Bronchial epithelial cell (primary cell): Measurements from ENCODE around the gene SEPTIN5. TPM values are rescaled to one million over a fixed set of nuclear protein-coding genes. Genes with fewer than 3 reads are reported as not detected.

Source experiments
- DNase-seq: peaks from one replicate; pipeline ENCODE4 v3.0.0-alpha.2; 2010; ENCODE audit warnings: low read depth
- FAIRE-seq: peaks from 2 replicates; lab custom pipeline; 2011; peaks lifted over from hg19 to GRCh38; lab: Jason Lieb, UNC
- H3K27me3 ChIP-seq: 2 replicates; pipeline ENCODE4 v1.5.1; 2011; ENCODE audit warnings: low read length; ENCODE audit not compliant: control insufficient read depth, insufficient read depth
- H3K36me3 ChIP-seq: 2 replicates; pipeline ENCODE4 v1.5.1; 2011; ENCODE audit warnings: low read length; ENCODE audit not compliant: control insufficient read depth, insufficient read depth
- H3K4me3 ChIP-seq: 2 replicates; pipeline ENCODE4 v1.5.1; 2011; ENCODE audit warnings: mild to moderate bottlenecking, low read depth, low read length, control low read depth
- CTCF ChIP-seq: IDR thresholded peaks from 2 replicates; pipeline ENCODE4 v1.5.1; 2011; ENCODE audit warnings: mild to moderate bottlenecking, moderate library complexity, low read length, control low read depth, inconsistent platforms; ENCODE audit not compliant: insufficient read depth, severe bottlenecking
- total RNA-seq: library from RNA; depleted of rRNA; stranded (reverse); fragments of >200 nt; gene quantifications from 2 replicates; pipeline ENCODE4 v1.2.1, GENCODE V29; 2014

Gene SEPTIN5
- total RNA-seq, 1 donor from 2014 or later, result 5.8 TPM

DNA sequence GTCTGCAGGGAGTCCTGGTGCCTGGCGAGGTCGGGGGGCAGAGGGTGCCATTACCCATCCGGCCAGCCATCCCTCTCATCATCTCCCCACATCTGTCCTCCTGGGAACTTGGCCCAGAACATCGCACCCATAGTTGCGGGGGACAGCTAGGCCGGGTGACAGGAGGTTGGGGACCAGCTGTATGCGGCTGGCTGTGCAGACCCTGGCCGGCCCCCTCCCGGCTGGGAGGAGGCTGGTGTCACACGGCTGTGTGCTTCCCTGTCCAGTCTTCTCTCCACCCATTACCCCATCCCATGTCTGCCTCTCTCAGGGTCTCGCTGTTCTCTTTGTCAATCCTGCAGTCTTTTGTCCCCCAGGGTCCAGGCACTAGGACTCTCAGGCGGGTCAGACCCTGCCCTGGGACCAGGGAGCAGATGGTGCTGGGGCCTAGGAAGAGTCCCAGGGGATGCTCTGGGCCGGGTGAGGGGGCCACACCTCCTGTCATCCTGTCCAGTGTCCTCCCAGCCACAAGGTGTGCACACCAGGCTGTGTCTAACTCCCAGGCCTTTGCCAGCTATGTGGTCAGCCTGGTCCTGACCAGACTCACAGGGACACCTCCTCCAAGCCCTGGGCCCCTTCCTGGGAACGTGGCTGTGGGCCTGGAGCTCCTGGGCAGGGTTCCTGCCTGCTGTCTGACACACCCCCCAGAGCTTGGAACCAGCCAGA lies 39.8 kb downstream of the SEPTIN5 start:
- no peak for DNase-seq
- no peak overlapping the region for H3K4me3 ChIP-seq
- peaks cover 2% of the 10 kb centered on the region for H3K27me3 ChIP-seq
- no peak for FAIRE-seq
- no peak for TF ChIP-seq CTCF
- H3K36me3 ChIP-seq, result no peaks in the 10 kb centered on the region

DNA sequence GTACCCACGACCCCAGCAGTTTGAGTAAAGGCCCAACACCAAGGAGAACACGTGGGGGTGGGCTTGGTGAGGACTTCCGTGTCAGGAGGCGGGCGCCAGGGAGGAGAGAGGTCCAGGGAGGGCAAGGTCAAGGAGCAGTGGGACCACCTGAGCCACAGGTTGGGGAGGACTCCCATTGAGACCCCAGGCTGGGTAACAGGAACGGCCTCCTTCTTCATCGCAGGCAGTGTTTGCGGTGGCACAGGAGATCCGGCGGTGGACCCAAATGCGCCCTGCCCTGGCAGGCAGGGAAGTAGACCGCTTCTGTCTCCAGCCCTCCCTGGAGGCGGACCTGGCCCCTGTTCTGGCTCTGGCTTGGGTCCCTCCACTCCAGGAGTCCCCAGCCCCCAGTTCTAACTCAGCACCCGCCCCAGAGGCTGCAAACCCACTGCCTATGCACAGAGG lies 40.4 kb downstream of the SEPTIN5 start:
- no peak for FAIRE-seq
- no peak for TF ChIP-seq CTCF
- H3K27me3 ChIP-seq, result peaks cover 2% of the 10 kb centered on the region
- H3K4me3 ChIP-seq, result no peak overlapping the region
- H3K36me3 ChIP-seq, result no peaks in the 10 kb centered on the region
- DNase-seq, result no peak

- H3K4me3 ChIP-seq, result no peak overlapping the region
- TF ChIP-seq CTCF, result no peak
Observed at GRCh38 chr22:19755145-19755710, 40.9 kb downstream of the SEPTIN5 start.

GRCh38 chr22:19755722-19756287 lies 41.5 kb downstream of the SEPTIN5 start:
- no peak for FAIRE-seq
- Histone ChIP-seq H3K4me3 (no peak overlapping the region), H3K36me3 (no peaks in the 10 kb centered on the region), H3K27me3 (peaks cover 2% of the 10 kb centered on the region)
- no peak for DNase-seq
- TF ChIP-seq CTCF, result no peak

More at GRCh38 chr22:19755145-19755710, 40.9 kb downstream of the SEPTIN5 start:
- Histone ChIP-seq H3K27me3 (peaks cover 2% of the 10 kb centered on the region), H3K36me3 (no peaks in the 10 kb centered on the region)
- no peak for FAIRE-seq
- DNase-seq, result no peak

- no peak for FAIRE-seq
- no peaks in the 10 kb centered on the region for H3K36me3 ChIP-seq
- peak overlapping the region; percentile 33 for H3K4me3 ChIP-seq
- peaks cover 2% of the 10 kb centered on the region for H3K27me3 ChIP-seq
- DNase-seq, result peak; percentile 28
- TF ChIP-seq CTCF, result peak; percentile 81
Observed at GRCh38 chr22:19756288-19757128, 42.2 kb downstream of the SEPTIN5 start.
